K562 (cell line): Measurements from ENCODE around the gene PDLIM5. TPM values are rescaled to one million over a fixed set of nuclear protein-coding genes. Genes with fewer than 3 reads are reported as not detected.

Source experiments
- ATAC-seq: fragments of 200-7000 bp; cut with Tn5 transposase; 3 replicates; pipeline ENCODE4 v1.9.1; 2020; ENCODE audit warnings: moderate library complexity
- BruUV-seq: library from RNA; stranded (reverse); fragments of 400-500 nt; replicated peaks from 2 replicates; lab custom pipeline; 2021; lab: Mats Ljungman, UMichigan
- CTCF ChIA-PET: fragments of 300-600 bp; formaldehyde crosslinking; extraction: SDS; loops from one replicate; lab custom pipeline; 2021; ENCODE audit warnings: low intra/inter-chr PET ratio; lab: Yijun Ruan, JAX
- POLR2A ChIA-PET: fragments of 300-600, 350-650 bp; sonication (Branson Sonifier 250); formaldehyde crosslinking; extraction: SDS; loops from one replicate; lab custom pipeline; 2021; ENCODE audit warnings: antibody characterized with exemption, inconsistent platforms; lab: Yijun Ruan, JAX
- DNase-seq, 4 experiments: peaks; one replicate each; pipeline versions ENCODE4 v3.0.0 to v3.0.0-alpha.2; 2011 to 2018; ENCODE audit warnings: low spot score in 3 of 4, mixed read lengths in 3 of 4; ENCODE audit errors: extremely low read depth in 1 of 4
- FAIRE-seq: peaks from 2 replicates; lab custom pipeline; 2011; peaks lifted over from hg19 to GRCh38; lab: Jason Lieb, UNC
- H2AFZ ChIP-seq: 2 replicates; pipeline ENCODE4 v1.6.0; 2011; ENCODE audit warnings: low read depth, low read length, control low read depth, inconsistent platforms
- H3K27ac ChIP-seq: fragments of 200-600 bp; 3 replicates; pipeline ENCODE4 v1.8.0; 2011; ENCODE audit warnings: low read depth, mild to moderate bottlenecking, control low read depth, inconsistent platforms, low read length, moderate library complexity, mixed read lengths; ENCODE audit errors: extremely low read depth
- H3K27me3 ChIP-seq, 2 experiments: fragments of 300-600 bp in 1 of 2; 2 replicates in 1 of 2; 3 replicates in 1 of 2; pipeline versions ENCODE4 v1.6.0 to v1.8.0; 2011; ENCODE audit warnings: inconsistent platforms in 2 of 2, low read length in 2 of 2, mild to moderate bottlenecking in 1 of 2, mixed read lengths in 1 of 2, moderate library complexity in 1 of 2; ENCODE audit not compliant: control insufficient read depth in 2 of 2, insufficient read depth in 2 of 2
- H3K36me3 ChIP-seq: fragments of 300-600 bp; 3 replicates; pipeline ENCODE4 v1.8.0; 2011; ENCODE audit warnings: mild to moderate bottlenecking, low read length, inconsistent platforms; ENCODE audit not compliant: control insufficient read depth, insufficient read depth
- H3K4me1 ChIP-seq, 2 experiments: fragments of 200-600 bp in 1 of 2; replicated peaks in 1 of 2; 2 replicates in 1 of 2; 3 replicates in 1 of 2; pipeline versions ENCODE4 v1.5.1 to v1.8.0; 2011; ENCODE audit warnings: inconsistent platforms in 2 of 2, low read length in 2 of 2, mild to moderate bottlenecking in 1 of 2, mixed read lengths in 1 of 2, moderate library complexity in 1 of 2; ENCODE audit not compliant: control insufficient read depth in 2 of 2, insufficient read depth in 2 of 2
- H3K4me2 ChIP-seq: 2 replicates; pipeline ENCODE4 v1.6.1; 2011; ENCODE audit warnings: low read length, control low read depth, inconsistent platforms, mixed read lengths; ENCODE audit not compliant: insufficient read depth
- H3K4me3 ChIP-seq: fragments of 200-600 bp; sonication (generic), shearing (Covaris generic); 2 replicates; pipeline ENCODE4 v1.5.1; 2016; ENCODE audit warnings: control low read depth, inconsistent platforms
- H3K79me2 ChIP-seq: fragments of 200-600 bp; 3 replicates; pipeline ENCODE4 v1.8.0; 2011; ENCODE audit warnings: low read length, inconsistent platforms; ENCODE audit not compliant: control insufficient read depth, insufficient read depth
- H3K9ac ChIP-seq, 2 experiments: 2 replicates each; pipeline versions ENCODE4 v1.6.0 to v1.6.1; 2011; ENCODE audit warnings: low read depth in 2 of 2, low read length in 2 of 2, control low read depth in 1 of 2, inconsistent platforms in 1 of 2, mild to moderate bottlenecking in 1 of 2, mixed read lengths in 1 of 2; ENCODE audit not compliant: insufficient read depth in 1 of 2
- H3K9me1 ChIP-seq: one replicate; pipeline ENCODE4 v1.6.0; 2011; ENCODE audit warnings: inconsistent platforms, mild to moderate bottlenecking, low read length, moderate library complexity; ENCODE audit not compliant: control insufficient read depth, insufficient read depth
- H3K9me3 ChIP-seq: replicated peaks from 2 replicates; pipeline ENCODE4 v1.5.1; 2011; ENCODE audit warnings: low read depth, low read length, inconsistent platforms; ENCODE audit not compliant: control insufficient read depth, insufficient read depth
- H4K20me1 ChIP-seq: replicated peaks from 2 replicates; pipeline ENCODE4 v1.6.1; 2011; ENCODE audit warnings: low read length, inconsistent platforms, mixed read lengths; ENCODE audit not compliant: control insufficient read depth, insufficient read depth
- BACH1 ChIP-seq: fragments of 200-800 bp; sonication (Bioruptor generic); IDR thresholded peaks from 2 replicates; pipeline ENCODE4 v1.6.1; 2016; ENCODE audit warnings: missing genetic modification characterization, missing compliant biosample characterization
- BRD9 ChIP-seq: fragments of 450-650 bp; IDR thresholded peaks from 2 replicates; pipeline ENCODE4 v1.6.1; 2018; ENCODE audit warnings: low read depth; ENCODE audit not compliant: partially characterized antibody
- DEAF1 ChIP-seq: fragments of 450-650 bp; formaldehyde crosslinking; IDR thresholded peaks from 2 replicates; pipeline ENCODE4 v1.4.0; 2020; ENCODE audit warnings: mild to moderate bottlenecking, moderate library complexity
- GABPB1 ChIP-seq: sonication (generic); formaldehyde crosslinking; IDR thresholded peaks from 2 replicates; pipeline ENCODE4 v1.8.0; 2022; ENCODE audit warnings: mild to moderate bottlenecking, missing genetic modification reagents
- GATA2 ChIP-seq: sonication (generic); formaldehyde crosslinking; IDR thresholded peaks from 2 replicates; pipeline ENCODE4 v1.4.0; 2020; ENCODE audit warnings: mild to moderate bottlenecking, missing genetic modification reagents
- HDAC8 ChIP-seq: fragments of 450-650 bp; IDR thresholded peaks from 2 replicates; pipeline ENCODE4 v1.6.1; 2016; ENCODE audit warnings: mild to moderate bottlenecking, missing genetic modification characterization, moderate library complexity, missing compliant biosample characterization
- HMBOX1 ChIP-seq: sonication (generic); IDR thresholded peaks from 2 replicates; pipeline ENCODE4 v1.6.1; 2016
- HOMEZ ChIP-seq: fragments of 250-450 bp; sonication (Bioruptor Pico); IDR thresholded peaks from 2 replicates; pipeline ENCODE4 v1.4.0; 2020; ENCODE audit warnings: mild to moderate bottlenecking, moderate library complexity
- KDM5B ChIP-seq: fragments of 200-600 bp; sonication (generic); IDR thresholded peaks from 2 replicates; pipeline ENCODE4 v1.6.1; 2012; ENCODE audit warnings: low read depth, mild to moderate bottlenecking, moderate library complexity, low read length, control low read depth, inconsistent platforms; ENCODE audit not compliant: insufficient replicate concordance
- MCM5 ChIP-seq: fragments of 450-650 bp; IDR thresholded peaks from 2 replicates; pipeline ENCODE4 v1.6.1; 2016; ENCODE audit warnings: low read depth
- MYBL2 ChIP-seq, 2 experiments: fragments of 450-650 bp in 1 of 2; sonication (generic) in 1 of 2; formaldehyde crosslinking in 1 of 2; IDR thresholded peaks; 2 replicates each; pipeline versions ENCODE4 v1.6.1 to v1.8.1; 2017 to 2022; ENCODE audit warnings: borderline replicate concordance in 1 of 2, inconsistent platforms in 1 of 2, low read depth in 1 of 2, mild to moderate bottlenecking in 1 of 2, missing genetic modification reagents in 1 of 2, moderate library complexity in 1 of 2
- NFE2L1 ChIP-seq: fragments of 450-650 bp; IDR thresholded peaks from 2 replicates; pipeline ENCODE4 v1.6.1; 2016; ENCODE audit warnings: missing genetic modification characterization, low read depth, mild to moderate bottlenecking, missing compliant biosample characterization, moderate library complexity, borderline replicate concordance
- NR4A1 ChIP-seq, 2 experiments: fragments of 250-450 bp in 1 of 2; fragments of 450-650 bp in 1 of 2; sonication (Bioruptor Pico) in 1 of 2; IDR thresholded peaks; 2 replicates each; pipeline versions ENCODE4 v1.4.0 to v1.6.1; 2016 to 2020; ENCODE audit warnings: mild to moderate bottlenecking in 2 of 2, missing compliant biosample characterization in 1 of 2, missing genetic modification characterization in 1 of 2, moderate library complexity in 1 of 2
- PTTG1 ChIP-seq: fragments of 450-650 bp; IDR thresholded peaks from 2 replicates; pipeline ENCODE4 v1.6.1; 2016; ENCODE audit warnings: low read depth, mild to moderate bottlenecking, missing genetic modification characterization, missing compliant biosample characterization
- SMARCE1 ChIP-seq: fragments of 450-650 bp; IDR thresholded peaks from 2 replicates; pipeline ENCODE4 v1.7.1; 2016; ENCODE audit warnings: mild to moderate bottlenecking
- SRF ChIP-seq, 2 experiments: fragments of 250-450, 450-650 bp in 1 of 2; sonication (Bioruptor Pico) in 1 of 2; sonication (generic) in 1 of 2; formaldehyde crosslinking; IDR thresholded peaks; 2 replicates each; pipeline versions ENCODE4 v1.5.0 to v1.5.1; 2020 to 2022; ENCODE audit warnings: mild to moderate bottlenecking in 1 of 2, missing genetic modification reagents in 1 of 2
- ZNF668 ChIP-seq: fragments of 250-450 bp; sonication (Bioruptor Pico); IDR thresholded peaks from 2 replicates; pipeline ENCODE4 v1.8.0; 2022; ENCODE audit warnings: mild to moderate bottlenecking, inconsistent platforms
- ZNF764 ChIP-seq: fragments of 250-450 bp; sonication (Bioruptor Pico); IDR thresholded peaks from 2 replicates; pipeline ENCODE4 v1.4.0; 2020; ENCODE audit warnings: low read depth, mild to moderate bottlenecking, moderate library complexity
- WGBS: fragments of 100-300 bp; shearing (Covaris generic); methylation state at CpG from one replicate; pipeline ENCODE4 v1.1.6; 2016; ENCODE audit warnings: low coverage, mixed read lengths; ENCODE audit not compliant: insufficient coverage; ENCODE audit errors: missing lambda C conversion rate; 5-methylcytosine and 5-hydroxymethylcytosine counted together
- in situ Hi-C: fragments of 300-500 bp; cut with MboI; formaldehyde crosslinking; loops from 4 replicates; pipeline ENCODE4 v1.15.0; 2018; ENCODE audit warnings: inconsistent platforms, mixed read lengths
- intact Hi-C: fragments of 100-400 bp; cut with micrococcal nuclease; formaldehyde crosslinking; loops from 2 replicates; pipeline ENCODE4 v1.14.2; 2022
- polyA plus RNA-seq, 8 experiments: library from polyadenylated mRNA; depleted of rRNA in 4 of 8; stranded (reverse) in 5 of 8; unstranded in 3 of 8; fragments of >200 nt; fragmentation: Nextera tagmentation in 2 of 8; fragmentation: Illumina TruSeq in 1 of 8; extraction: Ambion mirVana in 2 of 8; extraction: Trizol in 1 of 8; gene quantifications; 2 replicates each; pipeline versions ENCODE4 v1.2.1 to v1.2.3, GENCODE V29; 2011 to 2014; ENCODE audit warnings: inconsistent platforms in 1 of 8, missing spikeins in 1 of 8
- total RNA-seq, 7 experiments: library from RNA; depleted of rRNA in 6 of 7; stranded (reverse); fragments of >200 nt in 6 of 7; fragmentation: Illumina TruSeq in 2 of 7; extraction: Trizol in 2 of 7; gene quantifications; 2 replicates each; pipeline versions ENCODE4 v1.2.1 to v1.2.3, GENCODE V29; 2011 to 2021; ENCODE audit warnings: low replicate concordance in 1 of 7

PDLIM5 gene
- total and polyA plus RNA-seq, 9 of the 15 experiments (the other 6 are each of a cell fraction or from before 2014, with no cell fraction given) = 36.9 to 127 (median 62.5) TPM

GRCh38 chr4:94653095-94653649 lies 201.4 kb downstream of the PDLIM5 start:
- peaks cover 0 to 6% of the 10 kb centered on the region in 2 experiments; a peak in 4 of 5 replicates for H3K4me1 ChIP-seq
- intact Hi-C loops (no loop called here), in situ Hi-C loops (no loop called here)
- peak; percentile 26 for FAIRE-seq
- H3K4me2 ChIP-seq = no peak overlapping the region
- POLR2A ChIA-PET = no interaction called here
- H4K20me1 ChIP-seq = peaks cover 5% of the 10 kb centered on the region; the same call in 1 of the 2 replicates
- peaks cover 15% of the 10 kb centered on the region; the same call in 1 of the 3 replicates for H3K36me3 ChIP-seq
- no TSS peak for BruUV-seq
- H3K27me3 ChIP-seq = no peaks in the 10 kb centered on the region
- H3K79me2 ChIP-seq = no peaks in the 10 kb centered on the region
- H3K4me3 ChIP-seq = no peak overlapping the region
- no peaks in the 10 kb centered on the region for H3K9me1 ChIP-seq
- peak; percentile 31 to 70 (median 46) for DNase-seq
- H2AFZ ChIP-seq = no peak overlapping the region
- 0% methylated on average over 3 of the region's 3 CpGs for WGBS
- peak overlapping the region; percentile 20; the same call in 1 of the 3 replicates for H3K27ac ChIP-seq
- CTCF ChIA-PET = no interaction called here
- H3K9me3 ChIP-seq = no peaks in the 10 kb centered on the region
- peak; percentile 79 for ATAC-seq
- H3K9ac ChIP-seq = no peak overlapping the region
- TF ChIP-seq GATA2 (CRISPR knock-in tag) (0 out of 2 replicates have a peak, but pooled peaks have one; percentile 39), DEAF1 (CRISPR knock-in tag) (no peak), HMBOX1 (peak; percentile 91), NFE2L1 (tag) (no peak), GABPB1 (no peak), PTTG1 (tag) (no peak), HDAC8 (tag) (no peak), NR4A1 (CRISPR knock-in tag; IDR thresholded peaks at IDR 0.05) (no peak), NR4A1 (tag; IDR thresholded peaks at IDR 0.05) (no peak), SMARCE1 (peak; percentile 34; the same call in 1 of the 2 replicates), ZNF668 (CRISPR knock-in tag) (no peak), MCM5 (no peak), BACH1 (tag) (no peak), HOMEZ (CRISPR knock-in tag) (no peak), SRF (CRISPR knock-in tag; IDR thresholded peaks at IDR 0.05) (no peak), BRD9 (no peak), MYBL2 (IDR thresholded peaks at IDR 0.05; ENCODE audit: low read depth) (no peak), MYBL2 (CRISPR knock-in tag; IDR thresholded peaks at IDR 0.05; ENCODE audit: borderline replicate concordance) (no peak), KDM5B (no peak), ZNF764 (CRISPR knock-in tag) (no peak)
